K562 (cell line): ENCODE measurements around the gene CRELD2.

Experiments used
- CTCF ChIP-seq, 3 experiments: IDR thresholded peaks in 2 of 3; conservative IDR thresholded peaks in 1 of 3; 2 replicates each; pipeline ENCODE4 v1.5.1; 2011 to 2012; ENCODE audit warnings: low read length in 3 of 3, mild to moderate bottlenecking in 3 of 3, control low read depth in 2 of 3, improper control_type of control experiment in 1 of 3, inconsistent platforms in 1 of 3, low read depth in 1 of 3, mixed read lengths in 1 of 3, moderate library complexity in 1 of 3; ENCODE audit not compliant: insufficient read depth in 2 of 3
- FOS ChIP-seq: IDR thresholded peaks from 3 replicates; pipeline ENCODE4 v1.6.1; 2011; ENCODE audit not compliant: insufficient read length; ENCODE audit errors: extremely low read depth
- GABPB1 ChIP-seq: sonication (generic); formaldehyde crosslinking; IDR thresholded peaks from 2 replicates; pipeline ENCODE4 v1.8.0; 2022; ENCODE audit warnings: mild to moderate bottlenecking, missing genetic modification reagents
- KLF10 ChIP-seq: fragments of 250-450 bp; sonication (Bioruptor Pico); IDR thresholded peaks from 2 replicates; pipeline ENCODE4 v1.6.1; 2021; ENCODE audit warnings: matching md5 sums
- POLR2A ChIP-seq: fragments of 450-650 bp; conservative IDR thresholded peaks from 2 replicates; pipeline ENCODE4 v1.6.1; 2016
- REST ChIP-seq, 2 experiments: fragments of 450-650 bp; formaldehyde crosslinking in 1 of 2; IDR thresholded peaks; 2 replicates each; pipeline versions ENCODE4 v1.4.0 to v1.6.1; 2014 to 2020; ENCODE audit warnings: mild to moderate bottlenecking in 2 of 2, borderline replicate concordance in 1 of 2, low read depth in 1 of 2
- RFX5 ChIP-seq: IDR thresholded peaks from 2 replicates; pipeline ENCODE4 v1.6.1; 2011; ENCODE audit warnings: low read depth, mild to moderate bottlenecking, improper control_type of control experiment, low read length
- RREB1 ChIP-seq: fragments of 250-450 bp; sonication (Bioruptor Pico); IDR thresholded peaks from 2 replicates; pipeline ENCODE4 v1.4.0; 2020
- USF1 ChIP-seq: sonication (generic); formaldehyde crosslinking; IDR thresholded peaks from 2 replicates; pipeline ENCODE4 v1.9.0; 2022; ENCODE audit warnings: mild to moderate bottlenecking, missing genetic modification reagents

- TF ChIP-seq POLR2A (no peak), GABPB1 (CRISPR knock-in tag) (no peak), KLF10 (no peak), RREB1 (CRISPR knock-in tag) (no peak), USF1 (CRISPR knock-in tag) (no peak), FOS (no peak), CTCF (IDR thresholded peaks at IDR 0.05 in 2 of 3, conservative IDR thresholded peaks at IDR 0.05 in 1 of 3; ENCODE audit: insufficient read depth in 2 of 3, low read depth in 1 of 3, low read length in 3 of 3) (no peak), REST (IDR thresholded peaks at IDR 0.05; ENCODE audit: borderline replicate concordance) (no peak), REST (CRISPR knock-in tag; IDR thresholded peaks at IDR 0.05; ENCODE audit: low read depth) (no peak), RFX5 (no peak)
These were observed 20.2 kb downstream of the CRELD2 start for GRCh38 chr22:49938565-49939136.
